ENCODE results near the gene GPC4. TPM values are rescaled to one million over a fixed set of nuclear protein-coding genes. Genes with fewer than 3 reads are reported as not detected.
A peak's percentile ranks its signal among the peaks of the same experiment; 100 is the strongest.

GPC4 gene
- total RNA-seq, 4 donors from 2014 or later, result 7.8 to 15.7 (median 12.7) TPM

DNA sequence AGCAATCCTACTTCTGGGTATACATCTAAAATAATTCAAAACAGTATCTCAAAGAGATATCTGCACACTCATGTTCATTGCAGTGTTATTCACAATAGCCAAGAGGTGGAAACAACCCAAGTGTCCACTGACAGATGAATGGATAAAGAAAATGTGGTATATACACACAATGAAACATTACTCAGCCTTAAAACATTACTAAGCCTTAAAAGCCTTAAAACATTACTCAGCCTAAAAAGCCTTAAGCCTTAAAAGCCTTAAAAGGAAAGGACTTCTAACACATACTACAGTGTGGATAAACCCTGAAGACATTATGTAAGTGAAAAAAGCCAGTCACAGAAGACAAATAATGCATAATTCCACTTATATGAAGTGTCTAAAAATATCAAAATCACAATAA is 156.8 kb downstream of the GPC4 start:
- no peak for DNase-seq
- Histone ChIP-seq H3K9me3 (no peaks in the 10 kb centered on the region), H3K36me3 (no peaks in the 10 kb centered on the region), H3K27me3 (no peaks in the 10 kb centered on the region), H3K27ac (no peak overlapping the region), H3K4me3 (no peak overlapping the region), H3K4me1 (no peaks in the 10 kb centered on the region)
- TF ChIP-seq POLR2A (IDR thresholded peaks at IDR 0.05), result no peak
- no peak for TF ChIP-seq POLR2AphosphoS5 (IDR thresholded peaks at IDR 0.05)
- TF ChIP-seq EP300 (IDR thresholded peaks at IDR 0.05; ENCODE audit: low read depth), result no peak
- TF ChIP-seq, protein P1, sequence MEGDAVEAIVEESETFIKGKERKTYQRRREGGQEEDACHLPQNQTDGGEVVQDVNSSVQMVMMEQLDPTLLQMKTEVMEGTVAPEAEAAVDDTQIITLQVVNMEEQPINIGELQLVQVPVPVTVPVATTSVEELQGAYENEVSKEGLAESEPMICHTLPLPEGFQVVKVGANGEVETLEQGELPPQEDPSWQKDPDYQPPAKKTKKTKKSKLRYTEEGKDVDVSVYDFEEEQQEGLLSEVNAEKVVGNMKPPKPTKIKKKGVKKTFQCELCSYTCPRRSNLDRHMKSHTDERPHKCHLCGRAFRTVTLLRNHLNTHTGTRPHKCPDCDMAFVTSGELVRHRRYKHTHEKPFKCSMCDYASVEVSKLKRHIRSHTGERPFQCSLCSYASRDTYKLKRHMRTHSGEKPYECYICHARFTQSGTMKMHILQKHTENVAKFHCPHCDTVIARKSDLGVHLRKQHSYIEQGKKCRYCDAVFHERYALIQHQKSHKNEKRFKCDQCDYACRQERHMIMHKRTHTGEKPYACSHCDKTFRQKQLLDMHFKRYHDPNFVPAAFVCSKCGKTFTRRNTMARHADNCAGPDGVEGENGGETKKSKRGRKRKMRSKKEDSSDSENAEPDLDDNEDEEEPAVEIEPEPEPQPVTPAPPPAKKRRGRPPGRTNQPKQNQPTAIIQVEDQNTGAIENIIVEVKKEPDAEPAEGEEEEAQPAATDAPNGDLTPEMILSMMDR (IDR thresholded peaks at IDR 0.05), result no peak
- in situ Hi-C loops (cut with MboI; ENCODE audit: low pct_ligation_motif_present in 1 of 4, low pct_unique_long_range_greater_than_20kb in 1 of 4, low sequenced_read_pairs in 3 of 4) (no loop called here), intact Hi-C loops (cut with DNase I; ENCODE audit: low total_unique reads) (no loop called here)

DNA sequence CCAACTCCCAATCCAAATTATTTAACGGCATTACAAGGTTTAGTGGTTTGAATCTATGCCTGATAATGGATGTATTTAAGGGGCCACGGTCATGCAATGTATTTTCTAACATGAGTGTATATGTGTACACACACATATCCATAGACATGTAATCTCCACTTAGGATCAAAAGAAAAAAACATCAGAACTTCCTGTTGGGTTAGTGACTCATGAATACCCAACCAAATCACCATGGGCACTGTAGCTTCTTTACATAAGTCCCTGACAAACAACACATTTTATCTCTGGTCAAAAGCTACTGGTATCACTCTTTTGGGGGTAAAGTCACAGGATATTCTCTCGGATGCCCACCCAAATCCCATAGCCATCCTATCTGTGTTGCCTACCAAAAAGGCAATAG is 160.6 kb downstream of the GPC4 start:
- no peak for TF ChIP-seq POLR2AphosphoS5 (IDR thresholded peaks at IDR 0.05)
- no peak for TF ChIP-seq EP300 (IDR thresholded peaks at IDR 0.05; ENCODE audit: low read depth)
- no peak for TF ChIP-seq POLR2A (IDR thresholded peaks at IDR 0.05)
- TF ChIP-seq, protein P1 (IDR thresholded peaks at IDR 0.05), result no peak
- no peak for DNase-seq
- 62 to 80% methylated on average over 1 to 3 of the region's 3 CpGs for WGBS, 2 donors (ENCODE audit: low coverage in 1 of 2)
- intact Hi-C loops (cut with DNase I; ENCODE audit: low total_unique reads), result no loop called here
- in situ Hi-C loops (cut with MboI; ENCODE audit: low pct_ligation_motif_present in 1 of 4, low pct_unique_long_range_greater_than_20kb in 1 of 4, low sequenced_read_pairs in 3 of 4), result no loop called here
- Histone ChIP-seq H3K9me3 (no peaks in the 10 kb centered on the region), H3K36me3 (no peaks in the 10 kb centered on the region), H3K27me3 (no peaks in the 10 kb centered on the region), H3K27ac (no peak overlapping the region), H3K4me1 (no peaks in the 10 kb centered on the region), H3K4me3 (no peak overlapping the region)

DNA sequence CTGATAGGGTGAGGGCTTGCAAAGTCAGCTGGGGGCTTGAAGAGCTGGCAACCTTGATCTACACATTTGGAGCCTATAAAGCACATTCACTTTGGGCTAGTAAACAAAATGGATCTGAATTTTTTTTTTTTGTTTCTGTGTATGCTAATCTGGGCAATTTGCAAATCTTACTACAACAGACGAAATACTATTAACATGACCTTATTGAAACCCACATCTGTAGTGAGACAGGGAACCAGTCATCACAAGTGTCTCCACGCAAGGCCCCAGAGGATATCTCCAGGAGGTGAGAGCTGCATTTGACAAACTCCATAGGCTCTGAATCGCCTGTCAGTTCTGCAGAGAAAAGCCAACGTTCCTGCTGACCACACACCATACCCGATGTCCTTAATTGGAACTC is 164.1 kb downstream of the GPC4 start:
- H3K9me3 ChIP-seq, result no peaks in the 10 kb centered on the region
- 69% methylated on average over 5 of the region's 5 CpGs; no CpG with 5 or more reads in 1 of the 2 donors for WGBS, 2 donors (ENCODE audit: low coverage in 1 of 2)
- no peak for DNase-seq
- H3K27ac ChIP-seq, result peak overlapping the region in 2 of 4 donors; percentile 34 to 62
- H3K4me1 ChIP-seq, result no peaks in the 10 kb centered on the region
- intact Hi-C loops (cut with DNase I; ENCODE audit: low total_unique reads) (no loop called here), in situ Hi-C loops (cut with MboI; ENCODE audit: low pct_ligation_motif_present in 1 of 4, low pct_unique_long_range_greater_than_20kb in 1 of 4, low sequenced_read_pairs in 3 of 4) (no loop called here)
- H3K36me3 ChIP-seq, result no peaks in the 10 kb centered on the region
- no peaks in the 10 kb centered on the region for H3K27me3 ChIP-seq
- H3K4me3 ChIP-seq, result no peak overlapping the region
- no peak for TF ChIP-seq POLR2A (IDR thresholded peaks at IDR 0.05)
- TF ChIP-seq POLR2AphosphoS5 (IDR thresholded peaks at IDR 0.05), result no peak
- TF ChIP-seq EP300 (IDR thresholded peaks at IDR 0.05; ENCODE audit: low read depth), result no peak
- TF ChIP-seq, protein P1 (IDR thresholded peaks at IDR 0.05), result no peak

DNA sequence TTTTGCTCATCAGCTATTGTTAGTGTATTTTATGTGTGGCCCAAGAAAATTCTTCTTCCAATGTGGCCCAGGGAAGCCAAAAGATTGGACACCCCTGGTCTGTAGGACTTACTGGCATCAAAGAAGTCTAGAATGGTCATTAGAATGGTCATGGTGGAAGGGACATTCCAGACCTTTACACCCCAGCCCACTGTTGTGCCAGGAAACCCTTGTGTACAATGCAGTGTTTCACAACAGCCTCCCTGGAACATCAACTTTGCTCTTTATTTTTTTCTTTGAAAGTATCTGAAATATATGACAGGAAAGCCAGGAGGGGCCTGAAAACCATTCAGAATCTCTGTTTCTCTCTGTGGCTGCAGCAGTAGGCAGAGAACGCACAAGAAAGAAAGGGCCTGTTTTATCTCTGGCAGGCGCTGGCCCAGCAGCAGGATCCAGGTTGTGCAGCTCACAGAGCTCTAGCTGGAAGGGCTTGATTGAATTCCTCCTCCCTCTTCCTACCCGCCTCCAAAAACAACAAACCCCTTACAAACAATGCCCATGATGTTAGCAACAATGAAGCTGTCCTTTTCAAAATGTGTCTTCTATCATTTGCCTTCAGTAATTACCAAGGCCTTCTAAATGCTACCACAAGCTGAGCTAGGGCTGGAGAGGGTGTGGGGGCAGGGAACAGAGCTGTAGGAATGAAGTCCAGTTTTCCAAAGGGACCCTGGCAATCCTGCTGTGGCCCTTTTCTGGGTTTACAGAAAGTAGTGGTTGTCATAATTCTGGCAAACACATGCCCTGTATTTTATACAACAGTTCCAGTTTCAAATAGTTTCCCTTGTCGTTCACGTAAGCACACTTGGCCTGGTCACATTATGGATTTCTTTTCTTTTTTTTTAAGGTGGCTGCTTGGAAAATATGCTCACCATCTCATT is 164.8 kb downstream of the GPC4 start:
- intact Hi-C loops (cut with DNase I; ENCODE audit: low total_unique reads) (no loop called here), in situ Hi-C loops (cut with MboI; ENCODE audit: low pct_ligation_motif_present in 1 of 4, low pct_unique_long_range_greater_than_20kb in 1 of 4, low sequenced_read_pairs in 3 of 4) (no loop called here)
- 50 to 89% methylated on average over 2 to 5 of the region's 5 CpGs for WGBS, 2 donors (ENCODE audit: low coverage in 1 of 2)
- H3K36me3 ChIP-seq, result no peaks in the 10 kb centered on the region
- no peaks in the 10 kb centered on the region for H3K9me3 ChIP-seq
- no peak for DNase-seq
- no peak overlapping the region for H3K4me3 ChIP-seq
- peak overlapping the region in 3 of 4 donors; percentile 34 to 62 (median 42) for H3K27ac ChIP-seq
- no peaks in the 10 kb centered on the region for H3K27me3 ChIP-seq
- no peaks in the 10 kb centered on the region for H3K4me1 ChIP-seq
- no peak for TF ChIP-seq EP300 (IDR thresholded peaks at IDR 0.05; ENCODE audit: low read depth)
- TF ChIP-seq POLR2A (IDR thresholded peaks at IDR 0.05), result no peak
- TF ChIP-seq POLR2AphosphoS5 (IDR thresholded peaks at IDR 0.05), result no peak
- TF ChIP-seq, protein P1 (IDR thresholded peaks at IDR 0.05), result no peak

Other genes starting within 250 kb of the GPC4 start
- gene TFDP3, start 197.1 kb downstream of the GPC4 start, total RNA-seq, result not detected